GM18498 (cell line): ENCODE measurements around the gene SPRR5.

Source experiments
- ATAC-seq: cut with Tn5 transposase; IDR thresholded peaks from one replicate; pipeline ENCODE4 v1.9.1; 2021; ENCODE audit warnings: mild to moderate bottlenecking, moderate library complexity; ENCODE audit not compliant: unreplicated experiment

The SPRR5 gene

DNA sequence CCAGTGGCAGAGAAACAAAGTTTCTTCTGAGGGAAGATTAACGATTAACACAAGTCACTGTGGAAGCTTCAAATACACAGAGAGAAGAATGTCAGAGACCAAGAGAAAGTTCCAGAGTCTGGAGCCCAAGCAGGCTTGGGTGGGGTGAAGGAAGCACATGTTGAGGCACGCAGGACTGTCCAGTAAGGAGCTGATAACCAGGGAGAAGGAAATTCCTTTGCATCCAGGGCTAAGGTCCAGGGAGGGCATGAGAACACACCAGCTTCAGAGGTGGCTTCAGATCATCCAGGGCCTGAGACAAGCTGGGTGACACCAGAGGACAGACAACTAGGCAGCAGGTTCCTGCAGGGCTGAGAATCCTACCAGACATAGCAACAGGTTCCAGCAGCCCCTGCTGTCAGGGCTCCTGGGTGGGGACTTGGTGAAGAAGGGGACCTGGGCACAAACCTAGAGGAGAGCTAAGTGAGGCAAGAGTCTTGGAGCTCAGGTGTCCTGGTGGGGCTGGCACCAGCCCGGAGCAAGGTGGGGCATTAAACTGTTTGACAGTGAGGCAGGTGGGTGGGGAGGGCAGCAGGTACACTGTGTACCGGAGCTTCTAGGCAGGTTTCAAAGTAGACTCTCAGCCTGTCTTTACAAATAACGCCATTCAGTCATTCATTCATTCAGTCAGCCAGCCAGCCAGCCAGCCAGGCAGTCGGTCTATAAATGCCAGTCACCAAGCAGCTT, 34.3 kb downstream of the SPRR5 start:
- ATAC-seq = no peak

DNA sequence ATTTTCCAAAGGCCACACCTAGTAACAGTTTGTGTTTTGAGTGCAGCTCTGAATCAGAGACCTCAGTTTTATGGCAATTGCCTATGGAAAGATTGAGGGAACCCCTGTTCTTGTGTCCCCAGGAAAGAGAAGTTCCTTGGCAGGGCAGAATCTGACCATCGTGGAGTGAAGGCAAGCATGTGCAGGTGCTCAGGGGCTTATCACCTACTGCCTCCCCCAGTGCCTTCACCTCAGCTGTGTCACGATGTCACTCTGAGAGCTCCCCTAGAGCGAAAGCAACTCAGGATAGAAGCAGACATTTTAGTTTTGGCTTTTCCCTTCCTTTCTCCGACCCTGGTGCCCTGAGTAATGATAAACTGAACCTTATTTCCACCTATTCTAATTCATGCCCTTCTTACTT, 35.1 kb downstream of the SPRR5 start:
- ATAC-seq = no peak

DNA sequence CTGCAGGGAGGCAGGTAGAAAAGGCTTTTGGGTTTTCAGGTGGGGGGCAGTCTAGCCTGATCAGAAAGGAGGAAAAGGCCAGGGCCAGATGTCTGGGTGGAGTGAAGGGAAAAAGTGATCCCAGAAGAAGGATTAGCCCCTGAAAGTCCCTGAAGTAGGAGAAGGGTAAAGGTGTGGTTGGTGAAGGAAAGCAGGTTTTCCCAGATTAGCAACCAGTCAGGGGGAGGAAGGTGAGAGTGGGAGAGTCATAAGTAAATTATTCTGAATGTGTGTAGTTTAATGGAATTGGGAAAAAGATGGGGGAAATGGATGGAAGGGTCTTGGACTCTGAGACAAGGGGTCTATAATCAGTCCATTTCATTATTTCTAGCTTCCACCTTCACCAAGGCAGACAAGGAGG, 36.2 kb downstream of the SPRR5 start:
- no peak for ATAC-seq

DNA sequence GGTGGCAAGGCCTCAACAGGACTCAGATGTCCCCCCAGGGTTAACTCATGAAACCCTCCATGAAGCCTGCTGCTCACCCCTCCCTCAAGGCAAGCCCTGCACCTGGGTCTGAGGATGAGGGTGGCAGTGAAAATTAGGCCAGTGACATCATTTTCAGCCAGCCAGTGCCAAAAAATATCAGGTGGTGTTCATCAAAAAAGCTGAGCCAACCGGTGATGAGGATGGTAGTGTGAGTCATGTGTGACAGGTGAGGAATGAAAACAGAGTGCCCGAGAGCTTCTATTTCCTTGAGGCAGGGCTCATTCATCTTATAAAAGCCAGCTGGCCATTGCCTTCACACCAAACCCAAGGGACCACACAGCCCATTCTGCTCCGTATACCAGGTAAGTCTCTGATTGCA, 36.7 kb downstream of the SPRR5 start, which contains the start of gene SPRR1A:
SPRR1A (plus strand) TSS at position 339 of the 400 bp plus-strand sequence. CDS start 1,150 bp downstream, outside the sequence.
- ATAC-seq = no peak

DNA sequence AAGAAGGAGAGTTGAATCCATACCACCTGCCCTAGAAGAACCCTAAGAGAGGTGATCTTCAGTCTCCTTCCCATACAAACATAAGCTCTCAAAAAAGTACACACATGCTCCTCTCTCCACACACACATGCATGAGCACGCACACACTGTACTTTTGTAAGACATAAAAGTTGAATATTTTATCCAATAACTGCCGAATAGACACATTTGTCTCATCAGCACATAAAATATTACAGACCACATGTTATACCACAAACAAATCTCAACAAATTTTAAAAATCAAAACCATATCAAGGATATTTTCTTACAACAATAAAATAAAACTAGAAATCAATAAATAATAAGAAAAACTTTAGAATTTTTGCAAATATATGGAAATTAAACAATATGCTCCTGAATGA, 39.6 kb downstream of the SPRR5 start:
- no peak for ATAC-seq

DNA sequence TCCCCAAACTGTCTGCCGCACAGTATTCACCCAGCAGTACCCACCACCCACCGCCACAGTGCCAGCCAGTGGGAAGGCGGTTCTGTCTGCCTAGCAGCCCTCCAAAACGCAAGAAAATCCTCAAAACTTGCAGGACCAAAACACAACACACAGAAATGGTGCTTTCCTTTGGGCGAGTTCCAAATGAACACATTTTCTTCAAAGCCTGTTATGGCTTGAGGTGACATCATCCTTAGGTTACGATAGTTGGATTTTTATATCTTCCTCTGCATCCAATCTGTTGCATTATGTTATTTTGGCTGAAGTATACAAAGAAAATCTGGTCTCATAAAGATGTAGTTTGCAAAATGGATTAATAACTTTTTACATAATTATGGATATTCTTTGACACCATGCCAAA, 46.2 kb downstream of the SPRR5 start:
- ATAC-seq = no peak

DNA sequence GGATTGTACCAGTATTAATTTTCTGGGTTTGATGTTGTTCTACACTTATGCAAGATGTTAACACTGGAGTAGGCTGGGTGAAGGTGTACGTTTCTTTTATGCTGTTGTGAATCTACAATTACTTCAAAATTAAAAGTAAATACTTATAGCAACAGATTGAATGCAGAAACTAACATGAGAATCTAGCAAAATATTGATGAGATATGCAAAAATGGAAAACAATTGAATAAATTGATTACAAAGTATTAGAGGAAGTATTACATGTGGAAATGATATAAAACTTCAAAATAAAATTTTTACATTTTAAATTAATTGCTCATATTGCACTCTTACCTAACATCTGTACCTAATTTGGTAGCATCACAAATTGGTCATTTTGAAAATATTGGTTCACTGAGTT, 48.8 kb downstream of the SPRR5 start:
- no peak for ATAC-seq

DNA sequence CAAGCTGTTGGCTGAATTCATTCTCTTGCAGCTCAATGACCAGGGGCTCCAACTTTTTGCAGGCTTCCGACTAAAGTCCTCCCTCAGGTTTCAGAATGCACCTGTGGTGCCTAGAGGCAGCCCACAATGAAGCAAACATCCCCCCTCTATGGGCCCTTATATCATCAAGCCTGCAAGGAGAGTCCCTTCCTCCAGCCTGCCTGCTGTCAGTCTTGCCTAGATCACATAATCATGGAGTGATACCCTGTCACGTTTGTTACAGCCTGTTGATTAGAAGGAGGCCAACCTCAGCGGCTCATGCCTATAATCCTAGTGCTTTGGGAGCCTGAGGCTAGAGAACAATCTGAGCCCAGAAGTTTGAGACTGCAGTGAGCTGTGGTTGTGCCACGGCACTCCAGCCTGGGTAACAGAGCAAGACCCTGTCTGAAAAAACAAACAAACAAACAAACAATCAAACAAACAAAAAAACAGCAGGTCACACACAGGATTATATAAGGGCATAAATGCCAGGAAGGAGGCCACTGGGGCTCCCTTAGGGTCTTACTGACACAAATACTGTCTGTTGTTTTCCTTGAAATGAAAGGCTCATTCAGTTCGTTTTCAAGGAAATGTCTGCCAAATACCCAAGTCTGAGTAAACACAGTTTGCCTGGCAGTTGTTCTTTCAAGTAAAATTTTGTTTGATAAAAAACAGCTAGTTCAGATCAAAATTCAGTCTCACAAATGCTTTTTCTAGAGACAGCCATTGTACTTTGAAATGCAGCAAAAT, 49.8 kb downstream of the SPRR5 start:
- ATAC-seq = no peak

DNA sequence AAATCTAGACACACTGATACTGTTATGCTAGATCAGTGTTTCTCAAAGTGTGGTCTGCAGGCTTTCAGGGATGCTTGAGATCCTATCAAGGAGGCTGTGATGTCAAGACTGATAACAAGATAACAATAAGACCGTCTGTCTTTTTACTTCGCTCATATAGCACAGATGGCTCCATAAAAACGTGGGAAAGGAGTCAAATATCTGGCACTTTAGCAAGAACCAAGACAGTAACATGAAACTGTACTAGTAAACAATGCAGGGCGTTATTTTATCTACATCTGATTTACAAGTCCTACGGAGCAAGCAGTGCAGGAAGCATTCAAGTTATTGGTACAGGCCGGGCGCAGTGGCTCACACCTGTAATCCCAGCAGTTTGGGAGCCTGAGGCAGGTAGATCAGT, 50.9 kb downstream of the SPRR5 start:
- no peak for ATAC-seq

DNA sequence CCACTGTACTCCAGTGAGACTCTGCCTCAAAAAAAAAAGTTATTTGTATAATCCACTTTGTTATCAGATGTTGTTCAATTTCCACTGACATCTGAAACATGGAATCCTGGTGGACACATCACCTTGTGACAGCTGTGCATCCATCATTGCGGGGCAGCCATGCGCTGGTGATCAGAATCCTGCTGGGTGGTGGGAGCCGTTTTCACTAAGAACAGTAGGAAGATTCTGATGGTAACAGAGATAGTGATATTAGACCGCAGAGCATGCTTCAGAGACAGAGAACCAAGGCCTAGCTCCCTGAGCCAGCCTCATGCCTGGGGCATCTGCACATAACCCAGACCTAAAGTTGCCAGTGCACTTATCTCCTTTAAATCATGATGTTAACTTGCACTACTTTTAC, 51.5 kb downstream of the SPRR5 start:
- no peak for ATAC-seq
